GM19455 (cell line): ENCODE measurements around the gene FRMD3.

Source experiments
- ATAC-seq: cut with Tn5 transposase; IDR thresholded peaks from one replicate; pipeline ENCODE4 v1.9.1; 2021; ENCODE audit not compliant: unreplicated experiment

Gene FRMD3

DNA sequence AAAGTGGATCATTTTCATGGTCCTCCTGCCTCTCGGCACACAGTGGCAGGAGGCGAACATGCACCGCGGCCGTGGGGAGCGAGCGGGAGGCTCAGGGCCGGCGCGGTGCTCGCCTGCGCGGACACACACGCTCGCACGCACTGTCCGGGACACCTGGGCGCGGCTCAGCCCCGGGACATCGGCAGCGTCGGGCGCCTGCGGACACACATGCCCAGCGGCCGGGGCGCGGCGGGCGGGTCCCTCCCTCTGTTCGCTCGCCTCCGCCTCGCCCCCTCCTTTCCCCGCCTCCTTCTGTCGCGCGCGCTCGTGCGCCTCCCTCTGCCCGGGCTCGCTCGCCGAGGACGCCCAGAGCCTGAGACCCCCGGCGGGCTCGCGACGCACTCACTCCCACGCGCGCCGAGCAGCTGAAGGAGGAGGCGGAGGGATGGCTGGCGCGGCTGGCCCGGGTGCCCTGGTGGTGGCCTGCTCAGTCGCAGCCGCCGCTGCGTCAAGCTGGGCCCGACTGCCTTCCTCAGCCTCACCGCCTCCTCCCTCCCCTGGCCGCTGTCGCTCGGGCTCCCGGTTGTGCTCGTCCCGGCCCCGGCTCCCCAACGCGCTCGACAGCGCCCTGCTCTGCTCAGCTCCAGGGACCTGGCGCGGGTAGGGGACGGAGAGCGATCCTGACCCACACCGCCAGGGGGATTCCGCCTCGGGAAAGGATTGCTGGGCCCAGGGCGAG is at the start of gene FRMD3:
Gene FRMD3, minus strand, starts transcription at position 230 of the 718 bp plus-strand sequence. Its CDS starts 170 bp downstream, at position 60.
- no peak for ATAC-seq

GRCh38 chr9:83584995-83585394 is 46.8 kb upstream of the FRMD3 start:
- no peak for ATAC-seq

GRCh38 chr9:83583151-83584014 is 45.2 kb upstream of the FRMD3 start:
- peak; percentile 76 for ATAC-seq

DNA sequence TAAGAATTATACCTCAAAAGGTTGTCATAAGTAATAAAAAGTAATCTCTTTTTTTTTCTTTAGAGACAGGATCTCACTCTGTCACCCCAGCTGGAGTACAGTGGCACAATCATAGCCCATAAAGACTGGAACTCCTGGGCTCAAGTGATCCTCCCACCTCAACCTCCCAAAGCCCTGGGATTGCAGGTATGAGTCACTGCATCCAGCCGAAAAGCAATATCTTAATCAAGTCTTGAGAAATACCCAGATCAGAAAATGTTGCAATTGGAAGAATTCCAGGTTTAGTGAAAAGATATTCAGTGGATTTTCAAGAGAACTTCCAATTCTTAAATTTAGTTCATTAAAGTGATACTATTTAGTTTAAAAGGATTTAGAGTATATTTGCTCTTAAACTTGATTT is 43.8 kb upstream of the FRMD3 start:
- no peak for ATAC-seq

- no peak for ATAC-seq
Observed at GRCh38 chr9:83574482-83574881, 36.3 kb upstream of the FRMD3 start.

GRCh38 chr9:83572524-83572923 is 34.3 kb upstream of the FRMD3 start:
- no peak for ATAC-seq

GRCh38 chr9:83570359-83570758 is 32.2 kb upstream of the FRMD3 start:
- no peak for ATAC-seq

- no peak for ATAC-seq
Observed at GRCh38 chr9:83569326-83569725, 31.1 kb upstream of the FRMD3 start.

- ATAC-seq, result no peak
Observed at GRCh38 chr9:83563360-83563759, 25.2 kb upstream of the FRMD3 start.

DNA sequence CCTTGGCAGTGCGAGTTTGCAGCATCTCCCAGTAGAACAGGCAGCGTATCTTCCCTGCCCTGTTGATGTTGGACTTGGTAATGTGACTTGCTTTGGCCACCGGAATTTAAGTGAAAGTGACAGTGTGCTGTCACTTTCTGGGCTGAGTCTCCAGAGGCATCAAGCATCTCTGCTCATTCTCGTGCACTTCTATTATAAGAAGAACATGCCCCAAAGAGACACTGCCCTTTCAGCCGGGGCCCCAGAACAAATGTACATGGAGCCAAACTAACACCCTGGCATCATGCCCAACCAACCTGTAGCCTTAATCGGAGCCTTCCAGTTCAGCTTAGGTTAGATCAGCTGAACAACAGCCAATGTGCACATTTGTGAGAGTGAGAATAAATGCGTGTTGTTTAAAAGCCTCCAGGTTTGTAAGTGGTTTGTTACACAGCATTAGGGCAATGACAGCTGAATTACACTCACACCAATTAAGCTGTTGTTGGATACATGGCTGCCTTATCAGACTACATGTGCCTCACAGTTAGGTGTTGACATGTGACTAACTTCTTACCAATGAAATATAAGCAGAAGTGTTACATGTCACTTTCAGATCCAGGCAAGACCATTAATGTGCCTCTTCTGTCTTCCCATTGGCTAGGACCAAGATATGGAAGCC is 22.1 kb upstream of the FRMD3 start:
- no peak for ATAC-seq

- ATAC-seq, result no peak
Observed at GRCh38 chr9:83557771-83558170, 19.6 kb upstream of the FRMD3 start.

DNA sequence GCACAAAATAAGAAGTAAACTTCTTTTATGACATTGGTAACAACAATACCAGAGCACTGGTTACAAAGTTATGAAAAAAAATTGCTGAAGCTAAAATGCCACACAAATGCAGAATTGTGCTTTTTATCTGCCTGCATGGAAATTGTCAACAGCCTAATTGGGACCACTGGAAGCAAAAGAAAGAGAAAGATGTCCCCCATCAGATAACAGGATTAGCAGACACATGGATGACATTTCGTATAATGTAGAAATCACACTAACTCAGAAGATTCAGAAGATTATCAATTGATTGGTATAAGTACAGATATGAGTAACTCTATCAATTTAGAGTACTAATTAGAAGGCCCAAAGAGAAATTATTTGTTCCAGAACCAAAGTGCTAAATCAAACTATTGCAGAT is 19.1 kb upstream of the FRMD3 start:
- ATAC-seq, result no peak

DNA sequence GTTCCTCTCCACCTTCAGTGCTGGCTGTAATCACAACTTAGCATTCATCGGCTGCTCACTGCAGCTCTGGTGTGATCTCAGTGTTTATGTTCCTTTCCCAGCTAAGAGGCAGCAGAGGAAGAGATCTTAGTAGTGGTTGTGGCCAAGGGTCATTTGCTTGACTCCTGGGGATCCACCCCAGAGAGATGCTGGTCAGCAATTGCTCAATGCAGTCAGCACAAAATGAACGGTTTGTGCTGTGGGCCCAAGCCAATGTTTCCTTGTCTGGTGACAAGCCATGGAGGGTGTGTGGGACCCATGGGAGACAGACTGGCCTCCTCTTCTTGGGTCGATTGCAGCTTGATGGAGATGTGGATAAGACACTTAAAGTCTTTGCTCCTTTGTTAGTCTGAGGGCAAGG is 16.1 kb upstream of the FRMD3 start:
- no peak for ATAC-seq

DNA sequence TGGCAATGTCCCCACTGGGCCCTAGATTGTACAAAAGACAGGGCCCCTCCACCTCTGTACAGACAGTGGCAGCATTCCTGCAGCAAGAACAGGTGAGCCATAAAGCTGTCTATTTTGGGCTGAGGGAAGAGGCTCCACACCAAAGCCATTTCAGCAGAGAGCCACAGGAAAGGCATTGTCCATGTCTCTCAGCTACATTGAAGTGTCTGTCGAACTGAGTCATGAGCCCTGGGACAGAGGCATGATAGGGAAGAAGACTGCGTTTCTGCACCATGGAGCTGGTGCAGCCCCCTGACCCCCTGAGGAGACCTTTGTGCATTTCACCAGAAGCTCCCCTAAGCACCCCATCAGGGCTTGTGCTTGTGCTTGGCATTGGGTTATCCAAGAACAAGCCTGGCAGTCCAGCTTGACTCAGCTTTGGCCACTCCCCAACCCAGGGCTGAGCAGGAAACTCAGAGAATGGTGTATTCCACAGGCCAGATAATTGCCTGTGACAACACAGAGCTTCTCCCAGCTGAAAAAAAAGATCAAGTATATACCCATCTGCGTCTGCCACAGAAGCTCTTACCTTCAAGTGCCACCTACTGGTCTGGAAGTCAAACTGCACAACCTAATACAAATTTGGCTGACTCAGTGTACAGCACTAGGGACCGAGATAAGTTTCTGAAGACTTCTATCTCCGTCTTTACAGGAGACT is 5.9 kb upstream of the FRMD3 start:
- ATAC-seq, result peak; percentile 96

DNA sequence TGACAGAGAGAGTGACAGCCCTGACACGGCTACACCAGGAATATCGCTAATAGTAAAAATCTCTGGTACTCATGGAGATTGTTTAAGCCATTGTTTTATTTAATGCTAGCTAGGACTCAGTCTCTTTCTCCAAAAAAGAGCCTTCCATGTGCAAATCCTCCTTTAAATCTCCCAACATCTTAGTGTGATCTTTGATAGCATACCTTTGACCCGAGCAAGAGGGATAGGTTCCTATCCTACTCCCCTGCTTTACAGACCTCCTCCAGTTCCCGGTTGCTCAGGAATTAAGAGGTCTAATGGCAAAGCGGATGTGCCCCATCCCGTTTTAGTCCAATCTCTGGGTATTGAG is 663 bp upstream of the FRMD3 start:
- ATAC-seq, result no peak

- ATAC-seq, result no peak
Observed at GRCh38 chr9:83537331-83538171, 650 bp downstream of the FRMD3 start.

GRCh38 chr9:83536332-83536731 is 1.9 kb downstream of the FRMD3 start:
- no peak for ATAC-seq

DNA sequence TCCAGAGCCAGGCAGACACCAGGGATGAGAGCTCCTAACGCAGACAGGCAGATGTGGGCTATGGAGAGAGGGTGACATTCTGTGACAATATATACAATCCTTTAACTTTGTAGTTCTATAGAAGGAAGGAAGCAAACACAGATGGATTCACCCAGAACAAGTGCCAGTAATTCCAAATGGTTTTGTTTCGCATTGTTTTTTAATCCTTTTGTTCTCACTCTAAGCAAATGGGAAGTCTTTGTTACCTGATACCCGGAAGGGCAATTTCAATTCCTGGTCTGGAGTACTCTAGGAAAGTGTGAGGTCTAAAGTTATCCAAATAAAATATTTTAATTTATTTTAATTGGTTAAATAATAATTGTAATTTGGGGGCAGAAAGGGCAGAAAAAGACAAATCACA is 2.5 kb downstream of the FRMD3 start:
- ATAC-seq, result no peak

- ATAC-seq, result no peak
Observed at GRCh38 chr9:83533296-83533695, 4.9 kb downstream of the FRMD3 start.

GRCh38 chr9:83526901-83527300 is 11.3 kb downstream of the FRMD3 start:
- no peak for ATAC-seq
